ENCODE results near the gene POC1B. TPM values are rescaled to one million over a fixed set of nuclear protein-coding genes. Genes with fewer than 3 reads are reported as not detected.

Gene POC1B
- total RNA-seq, 1 experiment from 2014 or later, result 40.3 TPM

DNA sequence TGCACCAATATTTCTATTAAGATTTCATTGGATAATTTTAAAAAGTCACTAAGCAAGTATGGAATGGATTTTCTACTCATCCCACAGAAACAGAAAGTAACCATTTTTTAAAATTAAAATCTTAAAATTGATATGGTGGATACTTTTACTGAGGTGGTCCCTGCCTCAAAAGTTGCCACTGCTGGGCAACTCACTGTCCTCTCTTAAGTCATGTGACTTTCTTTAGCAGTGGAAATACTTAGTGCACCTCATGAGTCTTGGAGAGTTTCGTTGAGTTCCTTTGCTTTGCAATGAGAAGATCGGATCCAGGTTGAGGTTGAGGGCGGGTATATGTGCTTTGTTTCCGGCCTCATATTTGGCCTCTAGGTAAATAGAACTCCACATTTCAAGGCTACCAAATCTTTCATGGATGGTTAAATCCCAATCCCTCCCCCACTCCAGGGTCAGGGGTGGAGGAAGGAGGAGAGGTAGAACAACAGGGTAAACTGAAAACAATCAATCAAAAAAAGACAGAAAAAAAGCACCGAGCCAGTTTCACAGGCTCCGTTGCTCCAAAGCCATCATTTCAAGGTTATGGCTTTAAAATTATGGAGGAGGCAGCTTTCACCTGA is 134.0 kb downstream of the POC1B start:
- no peaks in the 10 kb centered on the region for H3K27me3 Mint-ChIP-seq (ENCODE audit: unreplicated experiment)
- no TSS peak for BruUV-seq (replicated peaks)

DNA sequence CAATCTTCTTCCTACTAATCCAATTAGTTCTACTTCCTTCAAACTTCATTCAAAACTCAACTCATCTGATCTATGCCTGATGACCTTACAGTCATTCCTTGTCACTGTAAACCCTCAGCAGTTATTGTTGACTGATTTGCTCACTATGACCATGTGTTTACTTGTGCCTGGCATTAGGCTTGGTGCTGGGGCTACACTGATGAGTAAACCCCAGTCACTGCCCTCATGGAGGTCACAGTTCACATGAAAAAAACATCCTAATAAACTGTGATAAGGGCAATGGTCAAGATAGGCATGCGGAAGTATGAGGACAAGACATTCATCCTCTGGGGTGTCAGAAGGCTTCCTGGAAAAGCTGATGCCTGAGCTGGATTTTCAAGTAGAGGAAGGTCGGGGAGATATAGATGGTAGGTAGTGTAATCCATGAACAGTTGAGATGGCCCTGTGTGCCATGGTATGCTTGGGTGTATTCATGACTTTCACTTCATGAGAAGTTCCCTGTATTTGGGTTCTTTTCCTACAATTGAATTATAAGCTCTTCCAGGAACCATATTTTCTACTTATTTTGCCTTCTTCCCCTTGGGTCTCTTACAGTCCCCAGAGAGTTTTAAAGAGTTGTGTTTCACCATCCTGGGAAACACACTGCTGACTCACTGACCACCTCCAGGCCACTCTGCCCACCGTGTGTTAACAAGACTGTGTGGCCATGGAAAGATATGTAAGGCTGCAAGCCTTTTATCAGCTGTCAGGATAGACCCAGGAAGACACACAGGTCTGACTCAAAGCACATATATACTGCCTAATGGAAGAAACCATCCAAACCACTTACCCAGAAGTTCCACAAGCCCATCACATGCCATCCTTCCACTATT is 134.8 kb downstream of the POC1B start:
- no peak for DNase-seq
- H3K27me3 Mint-ChIP-seq (ENCODE audit: unreplicated experiment), result no peaks in the 10 kb centered on the region
- no peaks in the 10 kb centered on the region for H3K36me3 Mint-ChIP-seq (ENCODE audit: insufficient read depth, unreplicated experiment)
- BruUV-seq (replicated peaks), result no TSS peak
- H3K27ac Mint-ChIP-seq (ENCODE audit: unreplicated experiment), result peak overlapping the region; percentile 16
- H3K4me1 Mint-ChIP-seq (ENCODE audit: low read depth, unreplicated experiment), result peaks cover 52% of the 10 kb centered on the region
- CTCF ChIA-PET, result interaction anchor here (0.6 kb wide), 1 partner anchor 102 kb away, joined by 5 read pairs; no protein-coding TSS in a partner anchor
- H3K4me3 Mint-ChIP-seq (ENCODE audit: low read depth, unreplicated experiment), result no peak overlapping the region
- H3K9me3 Mint-ChIP-seq (ENCODE audit: low read depth, unreplicated experiment), result no peaks in the 10 kb centered on the region
- TF ChIP-seq, protein P1, sequence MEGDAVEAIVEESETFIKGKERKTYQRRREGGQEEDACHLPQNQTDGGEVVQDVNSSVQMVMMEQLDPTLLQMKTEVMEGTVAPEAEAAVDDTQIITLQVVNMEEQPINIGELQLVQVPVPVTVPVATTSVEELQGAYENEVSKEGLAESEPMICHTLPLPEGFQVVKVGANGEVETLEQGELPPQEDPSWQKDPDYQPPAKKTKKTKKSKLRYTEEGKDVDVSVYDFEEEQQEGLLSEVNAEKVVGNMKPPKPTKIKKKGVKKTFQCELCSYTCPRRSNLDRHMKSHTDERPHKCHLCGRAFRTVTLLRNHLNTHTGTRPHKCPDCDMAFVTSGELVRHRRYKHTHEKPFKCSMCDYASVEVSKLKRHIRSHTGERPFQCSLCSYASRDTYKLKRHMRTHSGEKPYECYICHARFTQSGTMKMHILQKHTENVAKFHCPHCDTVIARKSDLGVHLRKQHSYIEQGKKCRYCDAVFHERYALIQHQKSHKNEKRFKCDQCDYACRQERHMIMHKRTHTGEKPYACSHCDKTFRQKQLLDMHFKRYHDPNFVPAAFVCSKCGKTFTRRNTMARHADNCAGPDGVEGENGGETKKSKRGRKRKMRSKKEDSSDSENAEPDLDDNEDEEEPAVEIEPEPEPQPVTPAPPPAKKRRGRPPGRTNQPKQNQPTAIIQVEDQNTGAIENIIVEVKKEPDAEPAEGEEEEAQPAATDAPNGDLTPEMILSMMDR (IDR thresholded peaks at IDR 0.05; ENCODE audit: unreplicated experiment), result no peak
- intact Hi-C loops (cut with micrococcal nuclease; ENCODE audit: unreplicated experiment), result loop anchor here (5.0 kb wide), 1 partner anchor 66 kb away; no protein-coding TSS in a partner anchor

More for the DNA sequence above, 134.0 kb downstream of the POC1B start:
- no peak for DNase-seq
- peaks cover 44% of the 10 kb centered on the region for H3K4me1 Mint-ChIP-seq (ENCODE audit: low read depth, unreplicated experiment)
- intact Hi-C loops (cut with micrococcal nuclease; ENCODE audit: unreplicated experiment), result loop anchor here (5.0 kb wide), 1 partner anchor 65 kb away; no protein-coding TSS in a partner anchor
- H3K27ac Mint-ChIP-seq (ENCODE audit: unreplicated experiment), result peak overlapping the region; percentile 25
- H3K36me3 Mint-ChIP-seq (ENCODE audit: insufficient read depth, unreplicated experiment), result no peaks in the 10 kb centered on the region
- no peak overlapping the region for H3K4me3 Mint-ChIP-seq (ENCODE audit: low read depth, unreplicated experiment)
- no peaks in the 10 kb centered on the region for H3K9me3 Mint-ChIP-seq (ENCODE audit: low read depth, unreplicated experiment)
- CTCF ChIA-PET, result interaction anchor here (0.6 kb wide), 1 partner anchor 103 kb away, joined by 5 read pairs; no protein-coding TSS in a partner anchor
- TF ChIP-seq, protein P1 (IDR thresholded peaks at IDR 0.05; ENCODE audit: unreplicated experiment), result no peak

DNA sequence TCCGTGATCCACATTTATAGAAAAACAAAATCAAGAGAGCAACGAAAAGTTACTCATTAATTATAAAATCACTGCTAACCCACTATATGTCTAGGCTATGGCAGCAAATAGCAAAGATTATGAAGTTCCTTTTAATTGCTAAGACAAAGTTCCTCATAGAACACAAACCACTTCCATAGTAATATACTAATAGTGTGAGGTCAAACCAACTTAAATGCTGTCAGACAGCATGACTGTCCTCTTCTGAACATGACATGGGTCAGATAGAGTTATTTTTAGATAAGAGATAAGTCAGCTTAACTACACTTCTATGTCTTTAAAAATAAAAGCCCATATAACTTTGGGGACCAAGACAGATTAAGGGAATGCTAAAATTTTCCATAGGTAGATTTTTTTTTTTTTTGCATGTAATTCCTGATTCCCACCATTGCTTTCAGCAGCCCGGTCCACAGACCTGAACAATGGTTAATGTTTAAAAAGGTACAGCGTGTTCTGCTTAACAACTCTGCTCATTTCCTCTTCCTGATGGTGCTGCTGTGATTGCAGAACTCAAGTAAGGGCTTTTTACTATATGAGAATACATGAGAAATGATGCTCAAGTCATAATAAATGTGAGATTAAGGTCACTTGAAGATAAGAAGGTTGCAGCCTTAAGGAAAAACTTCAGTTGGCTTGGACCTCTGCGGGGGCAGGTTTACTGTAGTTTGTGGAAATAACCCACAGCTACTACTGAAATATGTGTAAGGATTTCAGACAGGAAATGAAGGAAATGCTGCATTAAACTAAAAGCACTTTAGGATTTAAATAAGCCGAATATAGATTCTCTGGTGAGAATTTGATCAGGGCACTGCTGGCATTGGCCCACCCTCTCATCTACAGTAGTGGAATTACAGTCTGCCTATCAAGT is 135.8 kb downstream of the POC1B start:
- CTCF ChIA-PET, result interaction anchor here (0.6 kb wide), 1 partner anchor 731 kb away, joined by 3 read pairs; no protein-coding TSS in a partner anchor
- no peak overlapping the region for H3K4me3 Mint-ChIP-seq (ENCODE audit: low read depth, unreplicated experiment)
- peaks cover 63% of the 10 kb centered on the region for H3K4me1 Mint-ChIP-seq (ENCODE audit: low read depth, unreplicated experiment)
- peaks cover 1% of the 10 kb centered on the region for H3K36me3 Mint-ChIP-seq (ENCODE audit: insufficient read depth, unreplicated experiment)
- no peaks in the 10 kb centered on the region for H3K27me3 Mint-ChIP-seq (ENCODE audit: unreplicated experiment)
- H3K9me3 Mint-ChIP-seq (ENCODE audit: low read depth, unreplicated experiment), result no peaks in the 10 kb centered on the region
- peak overlapping the region; percentile 77 for H3K27ac Mint-ChIP-seq (ENCODE audit: unreplicated experiment)
- DNase-seq, result no peak
- intact Hi-C loops (cut with micrococcal nuclease; ENCODE audit: unreplicated experiment), result loop anchor here (2.0 to 5.0 kb wide), 2 partner anchors 15 to 67 kb away; no protein-coding TSS in a partner anchor
- BruUV-seq (replicated peaks), result no TSS peak
- TF ChIP-seq, protein P1 (IDR thresholded peaks at IDR 0.05; ENCODE audit: unreplicated experiment), result no peak

DNA sequence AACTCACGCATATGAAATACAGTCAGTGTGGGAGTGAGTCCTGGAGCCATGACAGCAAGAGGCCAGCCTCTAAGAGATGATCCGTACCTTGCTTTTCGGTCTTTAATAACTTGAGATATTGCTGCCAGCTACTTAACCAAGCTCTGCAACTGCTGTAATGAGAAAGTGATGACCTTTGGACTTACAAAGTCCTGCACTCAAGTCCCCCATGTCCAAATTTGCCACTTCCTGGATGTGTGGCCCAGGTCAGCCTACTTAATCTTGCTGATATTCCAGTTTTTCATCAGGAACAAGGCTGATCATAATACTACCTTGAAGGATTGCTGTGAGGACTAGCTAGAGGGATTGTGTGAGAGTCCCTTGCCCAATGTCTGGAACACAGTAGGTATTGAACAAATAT is 139.7 kb downstream of the POC1B start:
- TF ChIP-seq, protein P1 (IDR thresholded peaks at IDR 0.05; ENCODE audit: unreplicated experiment), result no peak
- Mint-ChIP-seq H3K36me3 (ENCODE audit: insufficient read depth, unreplicated experiment) (peaks cover 5% of the 10 kb centered on the region), H3K27ac (ENCODE audit: unreplicated experiment) (peak overlapping the region; percentile 41), H3K4me1 (ENCODE audit: low read depth, unreplicated experiment) (peaks cover 67% of the 10 kb centered on the region), H3K4me3 (ENCODE audit: low read depth, unreplicated experiment) (peak overlapping the region; percentile 29), H3K27me3 (ENCODE audit: unreplicated experiment) (no peaks in the 10 kb centered on the region), H3K9me3 (ENCODE audit: low read depth, unreplicated experiment) (no peaks in the 10 kb centered on the region)
- intact Hi-C loops (cut with micrococcal nuclease; ENCODE audit: unreplicated experiment), result no loop called here
- no peak for DNase-seq
- CTCF ChIA-PET, result interaction anchor here (0.7 kb wide), 1 partner anchor 31 kb away, joined by 3 read pairs; no protein-coding TSS in a partner anchor
- no TSS peak for BruUV-seq (replicated peaks)
